GM10248 (cell line): Measurements from ENCODE around the gene FNDC3B.

Source experiments
- CTCF ChIA-PET: fragments of 300-600 bp; sonication (Branson Sonifier 250); formaldehyde crosslinking; extraction: SDS; loops from one replicate; lab custom pipeline; 2021; ENCODE audit warnings: antibody characterized with exemption; lab: Yijun Ruan, JAX
- POLR2A ChIA-PET: fragments of 350-650 bp; sonication (Branson Sonifier 250); formaldehyde crosslinking; extraction: SDS; loops from one replicate; lab custom pipeline; 2020; ENCODE audit warnings: antibody characterized with exemption; lab: Yijun Ruan, JAX
- DNase-seq: peaks from one replicate; pipeline ENCODE4 v3.0.0; 2012; ENCODE audit errors: extremely low spot score
- TF ChIP-seq, protein P1 (sequence below): IDR thresholded peaks from 2 replicates; pipeline ENCODE4 v1.5.1; 2012; ENCODE audit warnings: mild to moderate bottlenecking, low read depth; ENCODE audit errors: extremely low read depth, missing control alignments, control extremely low read depth

FNDC3B gene

DNA sequence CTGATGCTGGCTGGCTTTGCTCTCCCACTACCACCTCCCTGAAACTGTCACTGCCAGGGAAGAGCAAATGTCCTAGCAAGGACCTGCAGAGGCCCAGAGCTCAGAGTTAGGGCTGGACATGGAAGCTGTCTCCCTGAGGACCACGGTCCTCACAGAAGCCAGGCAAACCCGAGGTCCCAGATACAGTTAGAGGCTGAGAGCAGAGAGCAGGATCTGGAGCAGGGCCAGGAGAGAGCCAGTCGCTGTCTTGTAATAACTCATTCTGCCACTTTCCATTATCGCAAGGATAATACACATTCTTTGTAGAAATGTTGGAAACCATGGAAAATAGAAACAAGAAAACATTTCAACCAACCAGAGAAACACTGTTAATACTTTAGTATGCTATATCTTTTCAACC lies 398.8 kb downstream of the FNDC3B start:
- ChIA-PET POLR2A (no interaction called here), CTCF (no interaction called here)
- TF ChIP-seq, protein P1, sequence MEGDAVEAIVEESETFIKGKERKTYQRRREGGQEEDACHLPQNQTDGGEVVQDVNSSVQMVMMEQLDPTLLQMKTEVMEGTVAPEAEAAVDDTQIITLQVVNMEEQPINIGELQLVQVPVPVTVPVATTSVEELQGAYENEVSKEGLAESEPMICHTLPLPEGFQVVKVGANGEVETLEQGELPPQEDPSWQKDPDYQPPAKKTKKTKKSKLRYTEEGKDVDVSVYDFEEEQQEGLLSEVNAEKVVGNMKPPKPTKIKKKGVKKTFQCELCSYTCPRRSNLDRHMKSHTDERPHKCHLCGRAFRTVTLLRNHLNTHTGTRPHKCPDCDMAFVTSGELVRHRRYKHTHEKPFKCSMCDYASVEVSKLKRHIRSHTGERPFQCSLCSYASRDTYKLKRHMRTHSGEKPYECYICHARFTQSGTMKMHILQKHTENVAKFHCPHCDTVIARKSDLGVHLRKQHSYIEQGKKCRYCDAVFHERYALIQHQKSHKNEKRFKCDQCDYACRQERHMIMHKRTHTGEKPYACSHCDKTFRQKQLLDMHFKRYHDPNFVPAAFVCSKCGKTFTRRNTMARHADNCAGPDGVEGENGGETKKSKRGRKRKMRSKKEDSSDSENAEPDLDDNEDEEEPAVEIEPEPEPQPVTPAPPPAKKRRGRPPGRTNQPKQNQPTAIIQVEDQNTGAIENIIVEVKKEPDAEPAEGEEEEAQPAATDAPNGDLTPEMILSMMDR: no peak
- no peak for DNase-seq

DNA sequence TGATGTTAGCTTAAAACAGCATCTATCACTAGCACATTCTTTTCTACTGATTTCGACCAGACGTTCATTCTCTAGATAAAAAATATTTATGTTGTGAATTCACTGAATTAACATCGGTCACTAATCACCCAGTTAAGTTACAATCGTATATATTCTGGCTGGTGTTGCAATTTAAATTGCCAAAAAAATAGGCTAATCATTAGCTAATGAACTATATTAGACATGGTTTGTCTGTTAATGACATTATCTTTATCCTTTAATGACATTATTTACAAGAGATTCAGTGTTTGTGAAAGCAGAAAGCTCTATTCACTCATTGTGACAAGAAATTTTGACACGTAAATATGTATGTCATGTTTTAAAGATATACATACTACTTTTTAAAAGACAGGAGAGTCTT lies 402.2 kb downstream of the FNDC3B start:
- no peak for DNase-seq
- ChIA-PET CTCF (interaction anchor here (0.7 to 1.2 kb wide), 2 partner anchors 10 to 20 kb away, joined by 3 read pairs; no protein-coding TSS in a partner anchor), POLR2A (no interaction called here)
- TF ChIP-seq, protein P1: no peak

DNA sequence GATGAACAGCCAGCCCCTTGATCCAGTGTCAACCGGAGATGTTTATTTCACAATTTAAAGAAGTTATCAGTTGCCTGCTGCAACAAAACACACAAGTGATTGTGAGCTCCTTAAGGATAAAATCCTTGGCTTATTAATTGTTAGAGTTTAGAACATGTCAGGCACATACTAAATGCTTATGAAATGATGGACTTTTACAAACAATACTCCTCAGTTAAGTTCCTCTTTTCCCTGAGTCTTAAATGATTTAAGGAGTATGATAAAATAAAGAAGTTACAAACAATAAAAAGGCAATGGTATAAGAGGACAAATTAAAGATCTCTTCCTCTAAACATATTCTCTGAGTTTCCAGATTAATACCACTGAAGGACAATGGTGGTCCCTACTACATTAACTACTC lies 403.2 kb downstream of the FNDC3B start:
- ChIA-PET POLR2A (no interaction called here), CTCF (interaction anchor here (1.6 kb wide), 1 partner anchor 19 kb away, joined by 5 read pairs; no protein-coding TSS in a partner anchor)
- DNase-seq: no peak
- TF ChIP-seq, protein P1: no peak

DNA sequence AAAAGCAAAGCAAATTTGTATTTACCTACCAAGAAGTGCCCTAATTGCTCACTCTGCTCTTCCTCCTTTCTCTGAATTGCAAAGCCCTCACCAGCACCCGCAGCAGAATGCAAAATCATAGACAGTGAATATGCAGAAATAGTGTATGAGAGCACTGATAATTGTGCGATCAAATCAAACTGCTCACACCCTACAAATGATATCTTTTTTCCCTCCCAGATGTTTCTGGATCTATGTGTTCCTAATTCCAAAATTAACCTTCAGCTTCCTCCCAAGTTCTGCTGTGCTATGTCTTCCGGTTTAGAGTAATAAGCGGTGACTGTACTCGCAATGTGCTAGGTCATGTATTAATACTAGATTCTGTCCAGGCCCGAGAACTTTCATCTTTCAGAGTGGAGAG lies 405.4 kb downstream of the FNDC3B start:
- no peak for DNase-seq
- CTCF ChIA-PET: interaction anchor here (0.9 to 1.8 kb wide), 4 partner anchors 15 to 25 kb away, joined by 3 to 4 read pairs (median 4); no protein-coding TSS in a partner anchor
- POLR2A ChIA-PET: no interaction called here
- TF ChIP-seq, protein P1: no peak

DNA sequence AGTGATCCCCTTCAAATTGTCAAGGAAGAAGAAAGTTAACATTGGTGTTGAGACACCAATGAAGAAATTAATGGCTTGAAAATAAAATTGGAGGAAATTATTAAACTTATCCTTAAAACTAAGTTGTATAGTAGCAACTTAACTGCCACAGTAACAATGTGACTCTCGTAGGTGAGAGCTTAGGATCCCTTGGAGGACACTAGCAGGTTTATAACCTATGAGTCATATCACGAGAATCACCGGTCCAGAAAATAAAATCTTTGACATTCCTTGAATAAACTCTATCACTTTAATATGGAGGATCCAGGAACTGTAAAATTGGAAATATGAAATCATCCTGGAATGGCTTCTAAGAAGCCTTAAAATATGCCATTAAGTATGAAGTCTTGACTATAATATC lies 406.8 kb downstream of the FNDC3B start:
- ChIA-PET CTCF (interaction anchor here (0.8 to 1.1 kb wide), 2 partner anchors 15 to 32 kb away, joined by 3 read pairs; no protein-coding TSS in a partner anchor), POLR2A (no interaction called here)
- TF ChIP-seq, protein P1: no peak
- no peak for DNase-seq

DNA sequence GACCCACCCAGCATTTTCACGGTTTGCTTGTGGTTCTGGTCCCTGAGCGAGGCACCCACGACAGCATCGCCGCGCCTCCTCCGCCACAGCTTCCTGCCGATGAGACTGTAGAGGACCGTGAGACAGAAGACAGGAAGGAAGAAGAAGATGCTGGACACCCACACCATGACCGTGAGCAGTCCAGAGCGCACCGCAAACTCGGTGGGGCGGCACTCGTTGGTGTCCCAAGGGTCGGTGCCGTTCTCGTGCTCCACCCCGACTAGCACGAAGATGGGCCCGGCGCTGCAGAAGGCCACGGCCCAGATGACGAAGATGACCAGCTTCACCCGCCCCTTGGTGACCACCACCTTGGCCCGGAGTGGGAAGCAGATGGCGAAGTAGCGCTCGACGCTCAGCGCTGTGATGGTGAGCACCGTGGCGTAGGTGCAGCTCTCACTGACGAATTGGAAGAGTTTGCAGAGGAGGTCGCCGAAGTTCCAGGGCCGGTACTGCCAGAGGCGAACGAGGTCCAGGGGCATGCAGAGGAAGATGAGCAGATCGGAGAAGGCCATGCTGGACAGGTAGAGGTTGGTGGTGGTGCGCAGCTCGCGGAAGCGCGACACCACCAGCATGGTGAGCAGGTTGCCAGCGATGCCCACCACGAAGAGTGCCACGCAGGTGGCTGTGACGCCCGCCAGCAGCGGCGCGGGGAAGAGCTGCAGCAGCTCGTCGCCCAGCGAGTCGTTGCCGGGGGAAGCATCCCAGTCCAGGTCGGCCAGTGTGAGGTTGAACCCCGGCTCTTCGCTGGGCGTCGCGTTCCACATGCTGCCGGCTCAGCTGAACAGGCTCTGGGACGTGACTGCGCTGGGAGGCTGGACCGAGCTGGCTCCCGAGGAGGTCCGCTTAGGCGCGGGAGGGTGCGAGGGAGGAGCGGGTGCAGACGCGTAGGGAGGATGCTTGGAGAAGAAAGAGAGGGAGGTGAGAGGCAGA lies 408.5 kb downstream of the FNDC3B start, which contains the start of gene GHSR:
GHSR (minus strand) TSS at position 846 of the 969 bp plus-strand sequence; CDS start at position 803, 43 bp downstream.
- ChIA-PET POLR2A (no interaction called here), CTCF (interaction anchor here (1.4 to 1.6 kb wide), 2 partner anchors 14 to 15 kb away, joined by 5 read pairs; no protein-coding TSS in a partner anchor)
- TF ChIP-seq, protein P1: no peak
- DNase-seq: no peak
